ENCODE results near the gene PAPSS1.

PAPSS1 gene

GRCh38 chr4:107719922-107720722, at the start of gene PAPSS1:
TSS of gene PAPSS1 (minus strand) at chr4:107720234. CDS start at chr4:107720179, 55 bp downstream.
- Mint-ChIP-seq H3K9me3 (no peaks in the 10 kb centered on the region), H3K27me3 (no peaks in the 10 kb centered on the region), H3K4me3 (peak within 1 kb of the TSS; percentile 97), H3K27ac (peak within 1 kb of the TSS; percentile 96), H3K4me1 (ENCODE audit: low read depth) (peaks cover 32% of the 10 kb centered on the region), H3K36me3 (ENCODE audit: low read depth) (peaks cover 9% of the 10 kb centered on the region)

- peaks cover 10% of the 10 kb centered on the region for H3K27me3 Mint-ChIP-seq
- H3K4me3 Mint-ChIP-seq, result no peak overlapping the region
- peaks cover 8% of the 10 kb centered on the region for H3K4me1 Mint-ChIP-seq (ENCODE audit: low read depth)
- H3K9me3 Mint-ChIP-seq, result no peaks in the 10 kb centered on the region
- H3K27ac Mint-ChIP-seq, result no peak overlapping the region
- no peaks in the 10 kb centered on the region for H3K36me3 Mint-ChIP-seq (ENCODE audit: low read depth)
Measured at GRCh38 chr4:107760281-107760947, 40.4 kb upstream of the PAPSS1 start.

- H3K27me3 Mint-ChIP-seq, result peaks cover 14% of the 10 kb centered on the region
- H3K9me3 Mint-ChIP-seq, result no peaks in the 10 kb centered on the region
- H3K27ac Mint-ChIP-seq, result no peak overlapping the region
- peaks cover 8% of the 10 kb centered on the region for H3K4me1 Mint-ChIP-seq (ENCODE audit: low read depth)
- no peaks in the 10 kb centered on the region for H3K36me3 Mint-ChIP-seq (ENCODE audit: low read depth)
- no peak overlapping the region for H3K4me3 Mint-ChIP-seq
Measured at GRCh38 chr4:107757864-107758476, 37.9 kb upstream of the PAPSS1 start.

GRCh38 chr4:107757283-107757682, 37.2 kb upstream of the PAPSS1 start:
- Mint-ChIP-seq H3K27me3 (peaks cover 16% of the 10 kb centered on the region), H3K4me3 (no peak overlapping the region), H3K9me3 (no peaks in the 10 kb centered on the region), H3K4me1 (ENCODE audit: low read depth) (peaks cover 8% of the 10 kb centered on the region), H3K27ac (no peak overlapping the region), H3K36me3 (ENCODE audit: low read depth) (no peaks in the 10 kb centered on the region)

GRCh38 chr4:107755841-107756356, 35.9 kb upstream of the PAPSS1 start:
- Mint-ChIP-seq H3K9me3 (no peaks in the 10 kb centered on the region), H3K4me1 (ENCODE audit: low read depth) (peaks cover 8% of the 10 kb centered on the region), H3K27me3 (peaks cover 11% of the 10 kb centered on the region), H3K27ac (no peak overlapping the region), H3K4me3 (no peak overlapping the region), H3K36me3 (ENCODE audit: low read depth) (no peaks in the 10 kb centered on the region)

- Mint-ChIP-seq H3K27ac (no peak overlapping the region), H3K36me3 (ENCODE audit: low read depth) (no peaks in the 10 kb centered on the region), H3K9me3 (no peaks in the 10 kb centered on the region), H3K4me1 (ENCODE audit: low read depth) (peaks cover 8% of the 10 kb centered on the region), H3K27me3 (peaks cover 33% of the 10 kb centered on the region), H3K4me3 (no peak overlapping the region)
Measured at GRCh38 chr4:107751670-107752069, 31.6 kb upstream of the PAPSS1 start.

GRCh38 chr4:107747748-107748486, 27.9 kb upstream of the PAPSS1 start:
- Mint-ChIP-seq H3K4me3 (no peak overlapping the region), H3K27me3 (peaks cover 32% of the 10 kb centered on the region), H3K4me1 (ENCODE audit: low read depth) (peaks cover 4% of the 10 kb centered on the region)

GRCh38 chr4:107746161-107746560, 26.1 kb upstream of the PAPSS1 start:
- Mint-ChIP-seq H3K27me3 (peaks cover 29% of the 10 kb centered on the region), H3K27ac (no peak overlapping the region), H3K4me1 (ENCODE audit: low read depth) (peaks cover 4% of the 10 kb centered on the region), H3K9me3 (peaks cover 3% of the 10 kb centered on the region), H3K4me3 (no peak overlapping the region), H3K36me3 (ENCODE audit: low read depth) (no peaks in the 10 kb centered on the region)

More at GRCh38 chr4:107747748-107748486, 27.9 kb upstream of the PAPSS1 start:
- H3K27ac Mint-ChIP-seq, result no peak overlapping the region
- peaks cover 3% of the 10 kb centered on the region for H3K9me3 Mint-ChIP-seq
- no peaks in the 10 kb centered on the region for H3K36me3 Mint-ChIP-seq (ENCODE audit: low read depth)

GRCh38 chr4:107744532-107744931, 24.5 kb upstream of the PAPSS1 start:
- H3K4me3 Mint-ChIP-seq, result no peak overlapping the region
- H3K27me3 Mint-ChIP-seq, result peaks cover 22% of the 10 kb centered on the region
- no peaks in the 10 kb centered on the region for H3K36me3 Mint-ChIP-seq (ENCODE audit: low read depth)
- no peak overlapping the region for H3K27ac Mint-ChIP-seq
- H3K9me3 Mint-ChIP-seq, result peaks cover 3% of the 10 kb centered on the region
- peaks cover 4% of the 10 kb centered on the region for H3K4me1 Mint-ChIP-seq (ENCODE audit: low read depth)

- Mint-ChIP-seq H3K9me3 (peaks cover 3% of the 10 kb centered on the region), H3K4me1 (ENCODE audit: low read depth) (peaks cover 4% of the 10 kb centered on the region), H3K4me3 (no peak overlapping the region), H3K27me3 (peaks cover 16% of the 10 kb centered on the region), H3K27ac (no peak overlapping the region), H3K36me3 (ENCODE audit: low read depth) (no peaks in the 10 kb centered on the region)
Measured at GRCh38 chr4:107743532-107743931, 23.5 kb upstream of the PAPSS1 start.

GRCh38 chr4:107742791-107743190, 22.8 kb upstream of the PAPSS1 start:
- H3K9me3 Mint-ChIP-seq, result peaks cover 3% of the 10 kb centered on the region
- no peak overlapping the region for H3K27ac Mint-ChIP-seq
- peaks cover 4% of the 10 kb centered on the region for H3K4me1 Mint-ChIP-seq (ENCODE audit: low read depth)

GRCh38 chr4:107742196-107742595, 22.2 kb upstream of the PAPSS1 start:
- Mint-ChIP-seq H3K27ac (no peak overlapping the region), H3K36me3 (ENCODE audit: low read depth) (no peaks in the 10 kb centered on the region), H3K9me3 (peaks cover 3% of the 10 kb centered on the region), H3K27me3 (peaks cover 6% of the 10 kb centered on the region), H3K4me3 (no peak overlapping the region), H3K4me1 (ENCODE audit: low read depth) (peaks cover 4% of the 10 kb centered on the region)

More at GRCh38 chr4:107742791-107743190, 22.8 kb upstream of the PAPSS1 start:
- peaks cover 11% of the 10 kb centered on the region for H3K27me3 Mint-ChIP-seq
- no peaks in the 10 kb centered on the region for H3K36me3 Mint-ChIP-seq (ENCODE audit: low read depth)
- H3K4me3 Mint-ChIP-seq, result no peak overlapping the region

GRCh38 chr4:107740950-107741701, 21.1 kb upstream of the PAPSS1 start:
- Mint-ChIP-seq H3K9me3 (peaks cover 3% of the 10 kb centered on the region), H3K4me3 (no peak overlapping the region), H3K27ac (no peak overlapping the region), H3K4me1 (ENCODE audit: low read depth) (peaks cover 4% of the 10 kb centered on the region), H3K27me3 (peaks cover 3% of the 10 kb centered on the region), H3K36me3 (ENCODE audit: low read depth) (no peaks in the 10 kb centered on the region)

GRCh38 chr4:107740381-107740780, 20.3 kb upstream of the PAPSS1 start:
- Mint-ChIP-seq H3K4me3 (no peak overlapping the region), H3K9me3 (peaks cover 1% of the 10 kb centered on the region), H3K27me3 (peaks cover 2% of the 10 kb centered on the region), H3K4me1 (ENCODE audit: low read depth) (peaks cover 4% of the 10 kb centered on the region), H3K27ac (no peak overlapping the region), H3K36me3 (ENCODE audit: low read depth) (no peaks in the 10 kb centered on the region)

All from stimulated activated naive CD8-positive, alpha-beta T cell treated with anti-CD3 and anti-CD28 coated beads, Interleukin-15, Interleukin-2, amounts not matched to agents 100 ng/mL and 50 ng/mL, for 24 hours (primary cell).